Parathyroid adenoma (tissue), 2 donors: Measurements from ENCODE around the gene SMARCD2.
A peak's percentile ranks its signal among the peaks of the same experiment; 100 is the strongest.
"Not testable (repeated sequence)": the region's sequence is repeated elsewhere in the genome, so short reads cannot be mapped to it uniquely, and the experiment has no call there.

Experiments used
- H2AFZ ChIP-seq: fragments of 300-600 bp; sonication (generic); one replicate; pipeline ENCODE4 v1.7.0; 2017; ENCODE audit warnings: antibody characterized with exemption, mild to moderate bottlenecking
- H3K27ac ChIP-seq: fragments of 300-600 bp; sonication (generic); one replicate; pipeline ENCODE4 v1.7.0; 2017
- H3K27me3 ChIP-seq: fragments of 300-600 bp; sonication (generic); one replicate; pipeline ENCODE4 v1.7.0; 2017; ENCODE audit warnings: low read length; ENCODE audit not compliant: control insufficient read depth, insufficient read depth
- H3K36me3 ChIP-seq: fragments of 300-600 bp; sonication (generic); one replicate; pipeline ENCODE4 v1.7.0; 2017; ENCODE audit warnings: low read length; ENCODE audit not compliant: control insufficient read depth, insufficient read depth
- H3K4me1 ChIP-seq: fragments of 300-600 bp; sonication (generic); one replicate; pipeline ENCODE4 v1.7.0; 2017; ENCODE audit warnings: control low read depth
- H3K4me2 ChIP-seq: fragments of 300-600 bp; sonication (generic); one replicate; pipeline ENCODE4 v1.7.0; 2017; ENCODE audit warnings: low read length
- H3K4me3 ChIP-seq: fragments of 300-600 bp; sonication (generic); one replicate; pipeline ENCODE4 v1.7.0; 2017; ENCODE audit warnings: low read depth, low read length
- H3K79me2 ChIP-seq: fragments of 300-600 bp; sonication (generic); one replicate; pipeline ENCODE4 v1.7.0; 2017; ENCODE audit warnings: control low read depth
- H3K9ac ChIP-seq: fragments of 300-600 bp; sonication (generic); one replicate; pipeline ENCODE4 v1.7.0; 2017; ENCODE audit warnings: mild to moderate bottlenecking
- H3K9me3 ChIP-seq: fragments of 300-600 bp; sonication (generic); one replicate; pipeline ENCODE4 v1.7.0; 2017; ENCODE audit warnings: low read length; ENCODE audit not compliant: control insufficient read depth
- CTCF ChIP-seq: fragments of 300-600 bp; sonication (generic); IDR thresholded peaks from one replicate; pipeline ENCODE4 v1.7.0; 2017; ENCODE audit warnings: antibody characterized with exemption, mild to moderate bottlenecking
- donor health status: primary hyperparathyroidism.

SMARCD2 gene

DNA sequence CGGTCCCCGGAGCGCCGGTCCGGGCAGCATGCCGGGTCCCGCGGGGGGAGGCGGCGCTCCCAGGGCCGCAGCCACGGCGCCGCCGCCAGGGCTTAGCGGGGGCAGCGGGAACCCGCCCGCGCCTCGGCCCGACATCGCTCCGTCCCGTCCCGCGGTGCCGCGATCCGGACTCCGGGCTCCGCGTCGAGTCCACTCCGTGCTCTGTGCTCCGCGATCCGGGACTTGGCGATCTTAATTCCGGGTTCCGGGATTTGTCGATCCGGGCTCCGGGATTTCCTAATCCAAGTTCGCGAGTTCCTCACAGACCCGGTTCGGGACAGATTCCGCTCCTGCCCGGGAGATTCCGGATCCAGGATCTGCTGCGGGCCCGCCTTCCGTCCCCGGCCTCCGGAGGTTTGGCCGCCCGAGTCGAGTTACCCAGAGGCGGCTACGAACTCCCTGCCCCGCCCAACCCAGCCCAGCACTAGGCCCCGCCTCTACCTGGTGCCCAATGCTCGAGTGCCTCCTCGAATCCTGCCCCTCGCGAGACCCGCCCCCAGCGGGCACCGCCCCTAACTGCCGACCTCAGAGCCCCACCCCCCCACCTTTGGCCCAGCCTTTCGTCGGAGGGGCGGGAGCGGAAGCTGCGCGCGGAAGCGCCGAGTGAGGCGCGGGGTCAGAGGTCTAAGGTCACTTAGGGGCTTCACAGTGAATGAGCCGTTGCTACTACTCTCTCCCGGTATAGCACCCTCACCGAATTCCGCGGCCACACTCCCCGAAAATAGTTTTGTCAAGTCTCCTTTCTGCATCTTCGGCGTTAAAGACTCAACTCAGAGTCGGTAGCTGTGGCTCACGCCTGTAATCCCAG, at the start of gene SMARCD2:
SMARCD2 (minus strand) TSS at position 146 of the 847 bp plus-strand sequence; CDS start at position 135, 11 bp downstream.
- peak within 1 kb of the TSS; percentile 88 for H3K27ac ChIP-seq
- H3K9me3 ChIP-seq = no peaks in the 10 kb centered on the region
- peak within 1 kb of the TSS; percentile 72 for H3K4me3 ChIP-seq
- H3K36me3 ChIP-seq = no peaks in the 10 kb centered on the region
- no peak within 1 kb of the TSS for H3K9ac ChIP-seq
- H2AFZ ChIP-seq = peak within 1 kb of the TSS; percentile 95
- H3K79me2 ChIP-seq = peaks cover 32% of the 10 kb centered on the region
- no peak for TF ChIP-seq CTCF
- H3K4me1 ChIP-seq = peaks cover 25% of the 10 kb centered on the region
- no peaks in the 10 kb centered on the region for H3K27me3 ChIP-seq
- H3K4me2 ChIP-seq = peak within 1 kb of the TSS; percentile 82

DNA sequence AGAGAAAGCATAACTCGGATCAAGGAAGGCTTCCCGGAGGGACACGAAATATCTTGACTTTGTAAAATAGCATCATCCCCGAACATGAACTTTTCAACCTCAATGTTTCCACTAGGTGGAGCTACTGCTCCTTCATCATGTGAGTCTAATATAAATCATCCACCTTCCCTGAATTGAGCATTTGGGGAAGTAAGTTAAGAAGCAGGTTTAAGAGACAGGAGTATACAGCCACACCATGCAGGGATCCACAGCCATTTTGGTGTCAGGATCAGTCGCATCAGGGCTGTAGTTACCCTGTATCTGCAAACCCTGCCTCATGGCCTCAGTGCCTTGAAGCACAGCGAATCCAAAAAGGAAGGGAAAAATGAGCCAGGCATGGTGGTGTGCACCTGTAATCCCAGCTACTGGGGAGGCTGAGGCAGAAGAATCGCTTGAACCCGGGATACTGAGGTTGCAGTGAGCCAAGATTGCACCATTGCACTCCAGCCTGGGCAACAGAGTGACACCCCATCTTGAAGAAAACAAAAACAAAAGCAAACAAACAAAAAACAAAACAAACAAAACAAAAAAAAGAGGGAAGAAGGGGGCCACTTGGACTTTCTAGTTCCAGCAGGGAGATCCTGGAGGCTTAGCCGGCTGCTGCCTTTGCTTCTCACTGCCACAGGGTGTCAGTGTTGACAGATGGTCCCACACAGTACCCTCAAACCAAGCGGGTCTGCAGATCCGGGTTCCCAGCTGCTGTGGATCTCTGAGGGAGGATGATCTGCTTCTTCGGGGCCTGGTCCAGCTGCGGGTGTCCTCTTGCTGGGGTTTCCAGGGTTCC, 46.8 kb upstream of the SMARCD2 start:
- not testable (repeated sequence) for H3K27ac ChIP-seq, H3K79me2 ChIP-seq, H3K4me3 ChIP-seq, H2AFZ ChIP-seq, H3K36me3 ChIP-seq, H3K4me2 ChIP-seq, H3K4me1 ChIP-seq, H3K27me3 ChIP-seq, H3K9ac ChIP-seq, H3K9me3 ChIP-seq
- peak; percentile 33 for TF ChIP-seq CTCF

DNA sequence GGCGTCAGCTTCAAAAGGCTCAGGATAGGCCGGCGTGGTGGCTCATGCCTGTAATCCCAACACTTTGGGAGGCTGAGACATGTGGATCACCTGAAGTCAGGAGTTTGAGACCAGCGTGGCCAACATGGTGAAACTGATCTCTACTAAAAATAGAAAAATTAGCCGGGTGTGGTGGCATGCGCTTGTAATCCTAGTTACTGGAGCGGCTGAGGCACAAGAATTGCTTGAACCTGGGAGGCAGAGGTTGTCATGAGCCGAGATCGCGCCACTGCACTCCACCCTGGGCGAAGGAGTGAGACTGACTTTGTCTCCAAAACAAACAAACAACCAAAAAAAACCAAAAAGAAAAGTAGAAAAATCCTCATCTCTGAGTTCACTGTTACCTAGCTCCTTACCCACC, 42.6 kb upstream of the SMARCD2 start:
- not testable (repeated sequence) for H3K9me3 ChIP-seq, H3K4me3 ChIP-seq, H3K27ac ChIP-seq, H3K4me2 ChIP-seq, H3K79me2 ChIP-seq, H3K27me3 ChIP-seq, H3K9ac ChIP-seq, H3K4me1 ChIP-seq, H3K36me3 ChIP-seq, H2AFZ ChIP-seq

GRCh38 chr17:63882626-63883126, 40.2 kb upstream of the SMARCD2 start:
- H3K36me3 ChIP-seq, H3K4me2 ChIP-seq, H2AFZ ChIP-seq, H3K9ac ChIP-seq, H3K27ac ChIP-seq, H3K79me2 ChIP-seq, H3K4me1 ChIP-seq, H3K4me3 ChIP-seq, H3K27me3 ChIP-seq, H3K9me3 ChIP-seq: not testable (repeated sequence)

DNA sequence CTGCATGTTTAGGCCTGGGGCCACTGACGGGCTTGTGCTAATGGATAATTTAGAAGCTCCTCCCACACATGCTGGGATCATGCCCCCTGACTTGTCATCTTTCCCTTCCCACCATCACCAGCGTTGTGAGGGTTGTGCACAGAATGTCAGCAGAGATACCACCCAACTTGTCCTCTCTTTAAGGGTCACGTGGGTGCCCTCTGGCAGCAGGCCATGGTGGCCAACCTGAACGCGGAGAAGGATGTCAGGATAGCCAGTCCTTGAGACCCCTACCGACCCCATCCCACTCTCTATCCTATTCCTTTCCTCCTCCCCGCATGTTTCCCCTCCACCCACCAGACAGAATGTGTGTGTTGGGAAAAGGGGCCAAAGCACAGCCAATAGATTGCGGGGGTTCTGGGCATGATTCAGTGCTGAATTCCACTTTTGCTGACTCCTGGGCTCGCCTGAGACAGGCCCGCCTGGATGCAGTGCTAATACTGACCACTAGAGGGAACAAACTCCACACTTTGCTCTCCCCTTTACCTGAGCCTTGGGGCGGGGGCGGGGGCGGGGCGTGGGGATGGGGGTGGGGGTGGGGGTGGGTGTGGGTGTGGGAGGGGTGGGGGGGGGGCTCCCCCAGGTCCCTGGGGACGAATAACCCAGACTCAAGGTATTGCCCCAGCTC, 39.6 kb upstream of the SMARCD2 start, which contains the start of gene GH2:
GH2 (minus strand) TSS at position 10 of the 667 bp plus-strand sequence. CDS start 143 bp downstream, outside the sequence.
- Histone ChIP-seq H3K36me3 (no peaks in the 10 kb centered on the region), H2AFZ (peak within 1 kb of the TSS; percentile 47), H3K27ac (no peak within 1 kb of the TSS), H3K27me3 (no peaks in the 10 kb centered on the region), H3K4me2 (no peak within 1 kb of the TSS), H3K79me2 (no peaks in the 10 kb centered on the region), H3K9ac (no peak within 1 kb of the TSS), H3K9me3 (no peaks in the 10 kb centered on the region), H3K4me3 (no peak within 1 kb of the TSS), H3K4me1 (no peaks in the 10 kb centered on the region)
- TF ChIP-seq CTCF = peak; percentile 54

GRCh38 chr17:63881337-63881736, 38.9 kb upstream of the SMARCD2 start:
- not testable (repeated sequence) for H3K4me1 ChIP-seq, H3K27ac ChIP-seq, H3K27me3 ChIP-seq, H3K4me2 ChIP-seq, H3K36me3 ChIP-seq, H3K4me3 ChIP-seq, H3K79me2 ChIP-seq, H3K9me3 ChIP-seq, H3K9ac ChIP-seq
- peak overlapping the region; percentile 47 for H2AFZ ChIP-seq
